Pancreas (tissue), 10 donors: Measurements from ENCODE around the gene UQCC5. TPM values are rescaled to one million over a fixed set of nuclear protein-coding genes. Genes with fewer than 3 reads are reported as not detected.
A peak's percentile ranks its signal among the peaks of the same experiment; 100 is the strongest.

ENCODE experiments used
- ATAC-seq, 4 donors: fragments of 200-7000 bp; cut with Tn5 transposase; one replicate each; pipeline versions ENCODE4 v1.8.0 to v1.9.1; 2020; ENCODE audit warnings: mild to moderate bottlenecking in 4 of 4, moderate library complexity in 4 of 4
- DNase-seq, 6 donors: peaks; one replicate each; pipeline ENCODE4 v3.0.0-alpha.2; 2020
- FAIRE-seq: peaks from 2 replicates; lab custom pipeline; 2012; peaks lifted over from hg19 to GRCh38; lab: Jason Lieb, UNC
- H3K27ac ChIP-seq, 4 donors: fragments of 200-600 bp; sonication (generic); 1 replicate in 3 of 4; 2 replicates in 1 of 4; pipeline versions ENCODE4 v1.5.0 to v1.8.0; 2020
- H3K27me3 ChIP-seq, 4 donors: fragments of 200-600 bp; one replicate each; pipeline ENCODE4 v1.8.0; 2021
- H3K36me3 ChIP-seq, 3 donors: fragments of 200-600 bp; sonication (generic) in 1 of 3; one replicate each; pipeline versions ENCODE4 v1.5.0 to v1.8.0; 2020 to 2021
- H3K4me1 ChIP-seq, 3 donors: fragments of 200-600 bp; one replicate each; pipeline ENCODE4 v1.8.0; 2021
- H3K4me3 ChIP-seq, 4 donors: fragments of 200-600 bp; sonication (generic) in 2 of 4; one replicate each; pipeline versions ENCODE4 v1.5.0 to v1.8.0; 2020 to 2021
- H3K9me3 ChIP-seq, 4 donors: fragments of 200-600 bp; one replicate each; pipeline ENCODE4 v1.8.0; 2021
- WGBS, 2 donors: extraction: QIAGEN DNeasy Blood & Tissue Kit; methylation state at CpG; one replicate each; pipeline ENCODE4 v1.1.7; 2013; 5-methylcytosine and 5-hydroxymethylcytosine counted together
- intact Hi-C, 3 donors: fragments of 100-400 bp; cut with DNase I; formaldehyde crosslinking; loops; one replicate each; pipeline versions ENCODE4 v1.11.1 to v1.14.2; 2022
- polyA plus RNA-seq, 2 donors: library from polyadenylated mRNA; stranded (reverse); fragments of 200-250 nt; gene quantifications; one replicate each; pipeline ENCODE4 v1.2.3, GENCODE V29; 2013
- total RNA-seq, 6 donors: library from RNA; stranded (reverse); fragmentation: NEBNext Ultra II Directional in 4 of 6; extraction: Animal tissue kit (Norgen Biotek cat#: 25700) in 4 of 6; gene quantifications; one replicate each; pipeline versions ENCODE4 v1.2.1 to v1.2.4, GENCODE V29; 2021 to 2023
- TF ChIP-seq, protein P1 (sequence below), 4 donors: fragments of 200-600 bp; sonication (generic) in 3 of 4; IDR thresholded peaks; one replicate each; pipeline versions ENCODE4 v1.5.0 to v1.8.0; 2021; ENCODE audit warnings: antibody characterized with exemption in 4 of 4
- donor health status: healthy with polysubstance abuse.
- donor health status: DM: no; HTN: no; CAD: no; lungs with moderate emphysema.
- donor health status: DM: no; HTN: no; CAD: no.
- donor health status: control.
- donor health status: control.
- donor health status: Bipolar disorder and iron deficiency.
- donor health status: DM: yes; HTN: yes; CAD: no.
- donor health status: DM: no; HTN: no; CAD: no.
- donor health status: DM: no; HTN: no; CAD: no.
- donor health status: DM: yes; HTN: yes; CAD: no.

Gene UQCC5
- total and polyA plus RNA-seq, 8 donors: 5.0 to 41.8 (median 7.7) TPM

DNA sequence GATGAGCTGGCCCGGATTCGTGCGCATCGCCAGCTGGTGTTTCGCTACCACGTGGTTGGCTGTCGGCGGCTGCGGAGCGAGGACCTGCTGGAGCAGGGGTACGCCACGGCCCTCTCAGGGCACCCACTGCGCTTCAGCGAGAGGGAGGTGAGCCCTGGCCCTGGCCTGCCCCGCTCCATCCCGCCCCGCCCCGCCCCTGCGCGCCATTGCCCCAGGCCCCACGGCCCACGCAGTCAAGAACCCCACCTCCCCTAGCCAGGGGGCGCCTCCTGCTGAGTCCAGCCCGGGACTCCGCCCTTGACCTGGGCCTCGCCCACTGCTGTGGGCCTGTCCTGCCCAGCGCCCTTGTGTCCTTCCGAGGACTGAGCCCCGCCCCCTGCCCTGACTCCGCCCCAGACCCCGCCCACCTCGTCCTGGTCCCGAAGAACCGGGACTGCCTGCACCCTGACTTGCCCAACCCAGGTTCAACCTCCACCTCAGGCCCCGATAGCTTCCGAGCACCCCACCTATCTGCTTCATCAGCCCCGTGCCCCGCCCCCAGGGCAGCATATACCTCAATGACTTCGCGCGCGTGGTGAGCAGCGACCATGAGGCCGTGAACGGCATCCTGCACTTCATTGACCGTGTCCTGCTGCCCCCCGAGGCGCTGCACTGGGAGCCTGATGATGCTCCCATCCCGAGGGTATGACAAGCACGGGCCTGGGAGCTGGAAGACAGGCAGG, 17.5 kb upstream of the UQCC5 start:
- 49 to 50% methylated on average over 36 to 50 of the region's 50 CpGs for WGBS, 2 donors

GRCh38 chr3:52519445-52520140, 16.8 kb upstream of the UQCC5 start:
- no peak for ATAC-seq

More for the DNA sequence above, 17.5 kb upstream of the UQCC5 start:
- intact Hi-C loops: no loop called here
- H3K9me3 ChIP-seq: no peaks in the 10 kb centered on the region
- H3K4me3 ChIP-seq: peak overlapping the region in 1 of 4 donors; percentile 32
- TF ChIP-seq, protein P1, sequence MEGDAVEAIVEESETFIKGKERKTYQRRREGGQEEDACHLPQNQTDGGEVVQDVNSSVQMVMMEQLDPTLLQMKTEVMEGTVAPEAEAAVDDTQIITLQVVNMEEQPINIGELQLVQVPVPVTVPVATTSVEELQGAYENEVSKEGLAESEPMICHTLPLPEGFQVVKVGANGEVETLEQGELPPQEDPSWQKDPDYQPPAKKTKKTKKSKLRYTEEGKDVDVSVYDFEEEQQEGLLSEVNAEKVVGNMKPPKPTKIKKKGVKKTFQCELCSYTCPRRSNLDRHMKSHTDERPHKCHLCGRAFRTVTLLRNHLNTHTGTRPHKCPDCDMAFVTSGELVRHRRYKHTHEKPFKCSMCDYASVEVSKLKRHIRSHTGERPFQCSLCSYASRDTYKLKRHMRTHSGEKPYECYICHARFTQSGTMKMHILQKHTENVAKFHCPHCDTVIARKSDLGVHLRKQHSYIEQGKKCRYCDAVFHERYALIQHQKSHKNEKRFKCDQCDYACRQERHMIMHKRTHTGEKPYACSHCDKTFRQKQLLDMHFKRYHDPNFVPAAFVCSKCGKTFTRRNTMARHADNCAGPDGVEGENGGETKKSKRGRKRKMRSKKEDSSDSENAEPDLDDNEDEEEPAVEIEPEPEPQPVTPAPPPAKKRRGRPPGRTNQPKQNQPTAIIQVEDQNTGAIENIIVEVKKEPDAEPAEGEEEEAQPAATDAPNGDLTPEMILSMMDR (IDR thresholded peaks at IDR 0.05): no peak
- FAIRE-seq (no peak), ATAC-seq (peak; percentile 32 to 52 (median 38)), DNase-seq (peak in 2 of 6 donors; percentile 57 to 75)
- H3K27ac ChIP-seq: no peak overlapping the region
- no peaks in the 10 kb centered on the region for H3K4me1 ChIP-seq
- H3K27me3 ChIP-seq: no peaks in the 10 kb centered on the region
- no peaks in the 10 kb centered on the region for H3K36me3 ChIP-seq

DNA sequence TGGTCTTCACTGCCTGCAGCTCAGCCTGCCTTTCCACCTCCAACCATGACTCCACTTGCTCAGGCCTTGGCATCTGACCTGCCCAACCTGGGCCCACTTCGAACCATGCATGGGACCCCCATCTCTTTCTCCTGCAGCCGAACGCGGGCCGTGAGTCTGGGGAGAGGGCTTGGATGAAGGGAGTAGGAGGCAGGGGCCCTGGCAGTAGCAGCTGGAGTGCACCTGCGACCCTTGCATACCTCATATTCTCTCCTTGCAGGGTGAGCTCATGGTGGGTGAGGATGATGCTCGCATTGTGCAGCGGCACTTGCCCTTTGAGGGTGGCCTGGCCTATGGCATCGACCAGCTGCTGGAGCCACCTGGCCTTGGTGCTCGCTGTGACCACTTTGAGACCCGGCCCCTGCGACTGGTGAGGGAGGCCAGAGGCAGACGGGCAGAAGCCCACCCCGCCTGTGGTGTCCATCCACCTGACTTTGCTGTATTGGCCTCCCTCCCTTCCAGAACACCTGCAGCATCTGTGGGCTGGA, 16.2 kb upstream of the UQCC5 start:
- TF ChIP-seq, protein P1 (IDR thresholded peaks at IDR 0.05): no peak
- ATAC-seq (no peak), FAIRE-seq (no peak), DNase-seq (peak in 1 of 6 donors; percentile 9)
- Histone ChIP-seq H3K4me3 (no peak overlapping the region), H3K27me3 (no peaks in the 10 kb centered on the region), H3K4me1 (no peaks in the 10 kb centered on the region), H3K36me3 (no peaks in the 10 kb centered on the region), H3K9me3 (no peaks in the 10 kb centered on the region), H3K27ac (no peak overlapping the region)
- 90 to 95% methylated on average over 14 of the region's 14 CpGs for WGBS, 2 donors
- intact Hi-C loops: no loop called here

More at GRCh38 chr3:52519445-52520140, 16.8 kb upstream of the UQCC5 start:
- TF ChIP-seq, protein P1 (IDR thresholded peaks at IDR 0.05): no peak
- WGBS, 2 donors: 89 to 91% methylated on average over 22 of the region's 22 CpGs
- Histone ChIP-seq H3K36me3 (no peaks in the 10 kb centered on the region), H3K9me3 (no peaks in the 10 kb centered on the region), H3K4me3 (no peak overlapping the region), H3K27ac (no peak overlapping the region), H3K27me3 (no peaks in the 10 kb centered on the region), H3K4me1 (no peaks in the 10 kb centered on the region)
- intact Hi-C loops: no loop called here
- FAIRE-seq: no peak
- no peak for DNase-seq

- no peaks in the 10 kb centered on the region for H3K4me1 ChIP-seq
- no peak overlapping the region for H3K4me3 ChIP-seq
- no peaks in the 10 kb centered on the region for H3K9me3 ChIP-seq
- WGBS, 2 donors: 90 to 91% methylated on average over 19 to 20 of the region's 20 CpGs
- no peaks in the 10 kb centered on the region for H3K36me3 ChIP-seq
- no peak overlapping the region for H3K27ac ChIP-seq
- TF ChIP-seq, protein P1 (IDR thresholded peaks at IDR 0.05): no peak
- DNase-seq (peak in 1 of 6 donors; percentile 17), ATAC-seq (no peak), FAIRE-seq (no peak)
- no peaks in the 10 kb centered on the region for H3K27me3 ChIP-seq
- intact Hi-C loops: no loop called here
Observed at GRCh38 chr3:52520716-52521487, 15.5 kb upstream of the UQCC5 start.
